Measurements from ENCODE around the gene KRT1.

The KRT1 gene

GRCh38 chr12:52692254-52692653 is 12.0 kb upstream of the KRT1 start:
- Mint-ChIP-seq H3K9me3 (no peaks in the 10 kb centered on the region), H3K27ac (no peak overlapping the region), H3K4me1 (ENCODE audit: low read depth) (peaks cover 9% of the 10 kb centered on the region), H3K36me3 (ENCODE audit: low read depth) (no peaks in the 10 kb centered on the region), H3K4me3 (no peak overlapping the region), H3K27me3 (peaks cover 43% of the 10 kb centered on the region)
- intact Hi-C loops (cut with micrococcal nuclease), result no loop called here

GRCh38 chr12:52691841-52692150 is 11.6 kb upstream of the KRT1 start:
- Mint-ChIP-seq H3K36me3 (ENCODE audit: low read depth) (no peaks in the 10 kb centered on the region), H3K4me3 (no peak overlapping the region), H3K9me3 (no peaks in the 10 kb centered on the region), H3K27me3 (peaks cover 43% of the 10 kb centered on the region), H3K27ac (no peak overlapping the region), H3K4me1 (ENCODE audit: low read depth) (peaks cover 9% of the 10 kb centered on the region)
- intact Hi-C loops (cut with micrococcal nuclease), result no loop called here

- no peak overlapping the region for H3K27ac Mint-ChIP-seq
- no peaks in the 10 kb centered on the region for H3K9me3 Mint-ChIP-seq
- H3K4me3 Mint-ChIP-seq, result peak overlapping the region; percentile 53
- H3K27me3 Mint-ChIP-seq, result peaks cover 43% of the 10 kb centered on the region
- intact Hi-C loops (cut with micrococcal nuclease), result no loop called here
- peaks cover 9% of the 10 kb centered on the region for H3K4me1 Mint-ChIP-seq (ENCODE audit: low read depth)
- no peaks in the 10 kb centered on the region for H3K36me3 Mint-ChIP-seq (ENCODE audit: low read depth)
These were observed 11.1 kb upstream of the KRT1 start for GRCh38 chr12:52691076-52691840.

GRCh38 chr12:52690351-52691075 is 10.3 kb upstream of the KRT1 start:
- Mint-ChIP-seq H3K27ac (no peak overlapping the region), H3K4me3 (no peak overlapping the region), H3K36me3 (ENCODE audit: low read depth) (no peaks in the 10 kb centered on the region), H3K27me3 (peaks cover 43% of the 10 kb centered on the region), H3K9me3 (no peaks in the 10 kb centered on the region), H3K4me1 (ENCODE audit: low read depth) (peaks cover 9% of the 10 kb centered on the region)
- intact Hi-C loops (cut with micrococcal nuclease), result no loop called here

- H3K27me3 Mint-ChIP-seq, result peaks cover 43% of the 10 kb centered on the region
- no peaks in the 10 kb centered on the region for H3K9me3 Mint-ChIP-seq
- H3K36me3 Mint-ChIP-seq (ENCODE audit: low read depth), result no peaks in the 10 kb centered on the region
- intact Hi-C loops (cut with micrococcal nuclease), result no loop called here
- peaks cover 9% of the 10 kb centered on the region for H3K4me1 Mint-ChIP-seq (ENCODE audit: low read depth)
- no peak overlapping the region for H3K4me3 Mint-ChIP-seq
- no peak overlapping the region for H3K27ac Mint-ChIP-seq
These were observed 9.7 kb upstream of the KRT1 start for GRCh38 chr12:52689936-52690335.

GRCh38 chr12:52689239-52689638 is 9.0 kb upstream of the KRT1 start:
- Mint-ChIP-seq H3K4me1 (ENCODE audit: low read depth) (peaks cover 9% of the 10 kb centered on the region), H3K9me3 (no peaks in the 10 kb centered on the region), H3K27ac (no peak overlapping the region), H3K4me3 (no peak overlapping the region), H3K27me3 (peaks cover 43% of the 10 kb centered on the region), H3K36me3 (ENCODE audit: low read depth) (no peaks in the 10 kb centered on the region)
- intact Hi-C loops (cut with micrococcal nuclease), result no loop called here

GRCh38 chr12:52688481-52688880 is 8.3 kb upstream of the KRT1 start:
- peaks cover 43% of the 10 kb centered on the region for H3K27me3 Mint-ChIP-seq
- intact Hi-C loops (cut with micrococcal nuclease), result no loop called here
- no peaks in the 10 kb centered on the region for H3K9me3 Mint-ChIP-seq
- H3K27ac Mint-ChIP-seq, result no peak overlapping the region
- no peaks in the 10 kb centered on the region for H3K36me3 Mint-ChIP-seq (ENCODE audit: low read depth)
- H3K4me3 Mint-ChIP-seq, result no peak overlapping the region
- peaks cover 9% of the 10 kb centered on the region for H3K4me1 Mint-ChIP-seq (ENCODE audit: low read depth)

GRCh38 chr12:52687497-52688385 is 7.5 kb upstream of the KRT1 start:
- Mint-ChIP-seq H3K4me1 (ENCODE audit: low read depth) (peaks cover 9% of the 10 kb centered on the region), H3K36me3 (ENCODE audit: low read depth) (no peaks in the 10 kb centered on the region), H3K4me3 (no peak overlapping the region), H3K27ac (no peak overlapping the region), H3K27me3 (peaks cover 40% of the 10 kb centered on the region), H3K9me3 (no peaks in the 10 kb centered on the region)
- intact Hi-C loops (cut with micrococcal nuclease), result no loop called here

- Mint-ChIP-seq H3K9me3 (no peaks in the 10 kb centered on the region), H3K27ac (no peak overlapping the region), H3K36me3 (ENCODE audit: low read depth) (no peaks in the 10 kb centered on the region), H3K4me3 (no peak overlapping the region), H3K27me3 (peaks cover 31% of the 10 kb centered on the region), H3K4me1 (ENCODE audit: low read depth) (peaks cover 9% of the 10 kb centered on the region)
- intact Hi-C loops (cut with micrococcal nuclease), result no loop called here
These were observed 6.7 kb upstream of the KRT1 start for GRCh38 chr12:52686756-52687487.

- Mint-ChIP-seq H3K36me3 (ENCODE audit: low read depth) (no peaks in the 10 kb centered on the region), H3K4me3 (no peak overlapping the region), H3K27ac (no peak overlapping the region), H3K4me1 (ENCODE audit: low read depth) (peaks cover 5% of the 10 kb centered on the region), H3K27me3 (peaks cover 23% of the 10 kb centered on the region), H3K9me3 (no peaks in the 10 kb centered on the region)
- intact Hi-C loops (cut with micrococcal nuclease), result no loop called here
These were observed 5.9 kb upstream of the KRT1 start for GRCh38 chr12:52686063-52686462.

GRCh38 chr12:52685406-52685890 is 5.2 kb upstream of the KRT1 start:
- H3K27me3 Mint-ChIP-seq, result peaks cover 17% of the 10 kb centered on the region
- H3K4me1 Mint-ChIP-seq (ENCODE audit: low read depth), result no peaks in the 10 kb centered on the region
- H3K36me3 Mint-ChIP-seq (ENCODE audit: low read depth), result no peaks in the 10 kb centered on the region
- intact Hi-C loops (cut with micrococcal nuclease), result no loop called here
- H3K9me3 Mint-ChIP-seq, result no peaks in the 10 kb centered on the region
- no peak overlapping the region for H3K27ac Mint-ChIP-seq
- no peak overlapping the region for H3K4me3 Mint-ChIP-seq

GRCh38 chr12:52684431-52684830 is 4.2 kb upstream of the KRT1 start:
- intact Hi-C loops (cut with micrococcal nuclease), result no loop called here
- Mint-ChIP-seq H3K36me3 (ENCODE audit: low read depth) (no peaks in the 10 kb centered on the region), H3K4me3 (no peak overlapping the region), H3K27me3 (peaks cover 17% of the 10 kb centered on the region), H3K27ac (no peak overlapping the region), H3K4me1 (ENCODE audit: low read depth) (no peaks in the 10 kb centered on the region), H3K9me3 (no peaks in the 10 kb centered on the region)

- Mint-ChIP-seq H3K36me3 (ENCODE audit: low read depth) (no peaks in the 10 kb centered on the region), H3K4me3 (no peak overlapping the region), H3K27me3 (peaks cover 14% of the 10 kb centered on the region), H3K27ac (no peak overlapping the region), H3K4me1 (ENCODE audit: low read depth) (no peaks in the 10 kb centered on the region), H3K9me3 (no peaks in the 10 kb centered on the region)
- intact Hi-C loops (cut with micrococcal nuclease), result loop anchor here (2.0 kb wide), 1 partner anchor 27 kb away; no protein-coding TSS in a partner anchor
These were observed 3.5 kb upstream of the KRT1 start for GRCh38 chr12:52683575-52684300.
